Measurements from ENCODE around the gene HOXA10.
A peak's percentile ranks its signal among the peaks of the same experiment; 100 is the strongest.

DNA sequence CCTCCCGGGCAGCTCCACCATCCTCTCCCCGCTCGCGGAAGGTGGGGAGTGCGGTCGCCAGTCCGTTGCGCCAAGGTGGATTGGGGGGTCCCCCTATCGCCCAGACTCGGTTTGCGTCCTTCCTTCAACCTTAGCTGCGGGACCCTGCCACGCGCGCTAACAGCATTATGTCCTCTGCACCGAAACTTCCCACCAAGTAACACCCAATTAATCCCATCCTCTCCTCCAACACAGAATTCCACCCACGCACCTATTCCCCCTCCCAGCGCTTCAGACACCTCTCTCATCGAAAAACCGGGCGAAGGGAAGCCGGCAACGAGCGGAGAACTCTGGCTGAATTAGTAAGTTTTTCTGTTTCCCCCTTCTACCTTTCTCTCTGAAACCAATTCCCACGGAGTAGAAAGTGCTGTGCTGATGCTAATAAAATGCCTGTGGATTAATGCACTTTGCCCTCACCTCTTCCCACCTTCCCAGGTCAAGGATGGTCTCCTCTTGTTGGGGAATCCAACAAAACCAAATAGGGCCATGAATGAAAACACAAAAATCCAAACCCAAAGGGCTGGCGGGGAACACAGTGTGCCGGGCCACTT, 22.7 kb downstream of the HOXA10 start:
- TF ChIP-seq EZH2 (IDR thresholded peaks at IDR 0.05; ENCODE audit: borderline replicate concordance) (peak; percentile 33), EZH2phosphoT487 (IDR thresholded peaks at IDR 0.05; ENCODE audit: low read depth, severe bottlenecking, unreplicated experiment) (no peak)
- TF ChIP-seq, protein P1, sequence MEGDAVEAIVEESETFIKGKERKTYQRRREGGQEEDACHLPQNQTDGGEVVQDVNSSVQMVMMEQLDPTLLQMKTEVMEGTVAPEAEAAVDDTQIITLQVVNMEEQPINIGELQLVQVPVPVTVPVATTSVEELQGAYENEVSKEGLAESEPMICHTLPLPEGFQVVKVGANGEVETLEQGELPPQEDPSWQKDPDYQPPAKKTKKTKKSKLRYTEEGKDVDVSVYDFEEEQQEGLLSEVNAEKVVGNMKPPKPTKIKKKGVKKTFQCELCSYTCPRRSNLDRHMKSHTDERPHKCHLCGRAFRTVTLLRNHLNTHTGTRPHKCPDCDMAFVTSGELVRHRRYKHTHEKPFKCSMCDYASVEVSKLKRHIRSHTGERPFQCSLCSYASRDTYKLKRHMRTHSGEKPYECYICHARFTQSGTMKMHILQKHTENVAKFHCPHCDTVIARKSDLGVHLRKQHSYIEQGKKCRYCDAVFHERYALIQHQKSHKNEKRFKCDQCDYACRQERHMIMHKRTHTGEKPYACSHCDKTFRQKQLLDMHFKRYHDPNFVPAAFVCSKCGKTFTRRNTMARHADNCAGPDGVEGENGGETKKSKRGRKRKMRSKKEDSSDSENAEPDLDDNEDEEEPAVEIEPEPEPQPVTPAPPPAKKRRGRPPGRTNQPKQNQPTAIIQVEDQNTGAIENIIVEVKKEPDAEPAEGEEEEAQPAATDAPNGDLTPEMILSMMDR (IDR thresholded peaks at IDR 0.05; ENCODE audit: poor library complexity), result no peak
